HepG2 (cell line): Measurements from ENCODE around the gene ESRRG.

ENCODE experiments used
- ATF7-NPFF ChIP-seq: sonication (generic); formaldehyde crosslinking; IDR thresholded peaks from 2 replicates; pipeline ENCODE4 v1.8.1; 2023; ENCODE audit warnings: mild to moderate bottlenecking, low read depth, missing genetic modification reagents, moderate library complexity
- EZH2 ChIP-seq: conservative IDR thresholded peaks from 2 replicates; pipeline ENCODE4 v1.6.1; 2012; ENCODE audit warnings: mild to moderate bottlenecking, low read depth, low read length, moderate library complexity
- IKZF1 ChIP-seq: fragments of 450-650 bp; IDR thresholded peaks from 2 replicates; pipeline ENCODE4 v1.7.1; 2016
- POLR2AphosphoS5 ChIP-seq: IDR thresholded peaks from 2 replicates; pipeline ENCODE4 v1.6.1; 2012; ENCODE audit warnings: low read depth, low read length
- TAF1 ChIP-seq: sonication (generic); formaldehyde crosslinking; IDR thresholded peaks from 2 replicates; pipeline ENCODE4 v1.4.0; 2020; ENCODE audit warnings: missing genetic modification reagents
- ZFP1 ChIP-seq: IDR thresholded peaks from 2 replicates; pipeline ENCODE4 v1.6.1; 2016
- ZNF138 ChIP-seq: sonication (generic); formaldehyde crosslinking; IDR thresholded peaks from 2 replicates; pipeline ENCODE4 v1.5.0; 2020; ENCODE audit warnings: mild to moderate bottlenecking, low read depth, missing genetic modification reagents
- TF ChIP-seq, protein P1 (sequence below): sonication (generic); formaldehyde crosslinking; IDR thresholded peaks from 2 replicates; pipeline ENCODE4 v1.5.0; 2020; ENCODE audit warnings: mild to moderate bottlenecking, missing genetic modification reagents, moderate library complexity

DNA sequence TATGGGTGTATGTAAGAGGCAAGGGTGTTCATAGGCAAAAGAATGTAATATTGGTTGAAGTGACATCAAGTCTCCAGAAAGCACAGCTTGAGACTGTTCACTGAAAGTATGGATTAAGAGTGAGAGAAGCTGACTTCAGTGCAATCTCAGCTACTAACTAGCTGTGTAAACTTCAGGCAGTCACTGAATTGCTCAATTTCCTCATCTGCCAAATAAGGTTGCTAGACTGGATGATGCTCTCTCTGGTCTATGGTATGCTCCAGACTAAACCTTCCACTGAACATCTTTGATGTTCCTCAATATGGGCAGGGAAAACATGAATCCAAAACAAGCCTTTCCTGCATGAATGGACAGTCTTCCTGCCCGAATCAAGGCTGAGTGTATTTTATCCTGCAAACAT, 188.2 kb downstream of the ESRRG start:
- TF ChIP-seq ZFP1 (CRISPR knock-in tag), result no peak
- TF ChIP-seq, protein P1, sequence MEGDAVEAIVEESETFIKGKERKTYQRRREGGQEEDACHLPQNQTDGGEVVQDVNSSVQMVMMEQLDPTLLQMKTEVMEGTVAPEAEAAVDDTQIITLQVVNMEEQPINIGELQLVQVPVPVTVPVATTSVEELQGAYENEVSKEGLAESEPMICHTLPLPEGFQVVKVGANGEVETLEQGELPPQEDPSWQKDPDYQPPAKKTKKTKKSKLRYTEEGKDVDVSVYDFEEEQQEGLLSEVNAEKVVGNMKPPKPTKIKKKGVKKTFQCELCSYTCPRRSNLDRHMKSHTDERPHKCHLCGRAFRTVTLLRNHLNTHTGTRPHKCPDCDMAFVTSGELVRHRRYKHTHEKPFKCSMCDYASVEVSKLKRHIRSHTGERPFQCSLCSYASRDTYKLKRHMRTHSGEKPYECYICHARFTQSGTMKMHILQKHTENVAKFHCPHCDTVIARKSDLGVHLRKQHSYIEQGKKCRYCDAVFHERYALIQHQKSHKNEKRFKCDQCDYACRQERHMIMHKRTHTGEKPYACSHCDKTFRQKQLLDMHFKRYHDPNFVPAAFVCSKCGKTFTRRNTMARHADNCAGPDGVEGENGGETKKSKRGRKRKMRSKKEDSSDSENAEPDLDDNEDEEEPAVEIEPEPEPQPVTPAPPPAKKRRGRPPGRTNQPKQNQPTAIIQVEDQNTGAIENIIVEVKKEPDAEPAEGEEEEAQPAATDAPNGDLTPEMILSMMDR (CRISPR knock-in tag), result no peak
- TF ChIP-seq EZH2, result no peak
- TF ChIP-seq ZNF138 (CRISPR knock-in tag), result no peak
- no peak for TF ChIP-seq IKZF1
- TF ChIP-seq TAF1 (CRISPR knock-in tag), result no peak
- no peak for TF ChIP-seq POLR2AphosphoS5
- no peak for TF ChIP-seq ATF7-NPFF (CRISPR knock-in tag)
